Astrocyte (in vitro differentiated cells and primary cell): ENCODE results near the gene TANGO6. TPM values are rescaled to one million over a fixed set of nuclear protein-coding genes. Genes with fewer than 3 reads are reported as not detected.

Experiments used
- DNase-seq: peaks from one replicate; pipeline ENCODE4 v3.0.0-alpha.2; 2010; ENCODE audit warnings: low read depth
- FAIRE-seq: peaks from 2 replicates; lab custom pipeline; 2011; peaks lifted over from hg19 to GRCh38; lab: Jason Lieb, UNC
- H2AFZ ChIP-seq: 2 replicates; pipeline ENCODE4 v1.6.0; 2012; ENCODE audit warnings: low read depth, low read length, inconsistent platforms
- H3K27ac ChIP-seq: 2 replicates; pipeline ENCODE4 v1.5.1; 2011; ENCODE audit warnings: low read depth, low read length, inconsistent platforms
- H3K27me3 ChIP-seq: 2 replicates; pipeline ENCODE4 v1.6.0; 2011; ENCODE audit warnings: low read length, inconsistent platforms; ENCODE audit not compliant: insufficient read depth
- H3K36me3 ChIP-seq: 2 replicates; pipeline ENCODE4 v1.5.1; 2011; ENCODE audit warnings: low read length, inconsistent platforms; ENCODE audit not compliant: insufficient read depth
- H3K4me1 ChIP-seq: 2 replicates; pipeline ENCODE4 v1.5.1; 2011; ENCODE audit warnings: low read length, inconsistent platforms; ENCODE audit not compliant: insufficient read depth
- H3K4me2 ChIP-seq: 2 replicates; pipeline ENCODE4 v1.6.0; 2012; ENCODE audit warnings: low read length, inconsistent platforms
- H3K4me3 ChIP-seq: 2 replicates; pipeline ENCODE4 v1.5.1; 2011; ENCODE audit warnings: low read depth, mild to moderate bottlenecking, low read length, inconsistent platforms; ENCODE audit not compliant: insufficient read depth
- H3K79me2 ChIP-seq: 2 replicates; pipeline ENCODE4 v1.6.0; 2012; ENCODE audit warnings: mild to moderate bottlenecking, low read length, inconsistent platforms; ENCODE audit not compliant: insufficient read depth
- H3K9ac ChIP-seq: 2 replicates; pipeline ENCODE4 v1.6.0; 2012; ENCODE audit warnings: mild to moderate bottlenecking, low read length, inconsistent platforms
- H3K9me3 ChIP-seq: 2 replicates; pipeline ENCODE4 v1.5.1; 2012; ENCODE audit warnings: low read depth, mild to moderate bottlenecking, low read length, inconsistent platforms; ENCODE audit not compliant: insufficient read depth
- H4K20me1 ChIP-seq: 2 replicates; pipeline ENCODE4 v1.6.0; 2012; ENCODE audit warnings: low read length, inconsistent platforms; ENCODE audit not compliant: insufficient read depth
- H3K27ac Mint-ChIP-seq: one replicate; pipeline ENCODE4 v1.8.0; 2021; ENCODE audit warnings: mild to moderate bottlenecking, mixed read lengths; ENCODE audit not compliant: unreplicated experiment
- H3K27me3 Mint-ChIP-seq: one replicate; pipeline ENCODE4 v1.8.0; 2021; ENCODE audit warnings: low read depth, mixed read lengths; ENCODE audit not compliant: unreplicated experiment
- H3K36me3 Mint-ChIP-seq: one replicate; pipeline ENCODE4 v1.8.0; 2021; ENCODE audit warnings: low read depth, mixed read lengths; ENCODE audit not compliant: unreplicated experiment
- H3K4me1 Mint-ChIP-seq: one replicate; pipeline ENCODE4 v1.8.0; 2021; ENCODE audit warnings: low read depth, mixed read lengths; ENCODE audit not compliant: unreplicated experiment
- H3K4me3 Mint-ChIP-seq: one replicate; pipeline ENCODE4 v1.8.0; 2021; ENCODE audit warnings: mild to moderate bottlenecking, moderate library complexity, mixed read lengths; ENCODE audit not compliant: unreplicated experiment
- H3K9me3 Mint-ChIP-seq: one replicate; pipeline ENCODE4 v1.8.0; 2021; ENCODE audit warnings: mild to moderate bottlenecking, mixed read lengths; ENCODE audit not compliant: unreplicated experiment
- CTCF ChIP-seq: IDR thresholded peaks from 2 replicates; pipeline ENCODE4 v1.5.1; 2011; ENCODE audit warnings: low read depth, mild to moderate bottlenecking, inconsistent platforms, low read length, moderate library complexity; ENCODE audit not compliant: insufficient read depth
- EZH2 ChIP-seq: IDR thresholded peaks from 2 replicates; pipeline ENCODE4 v1.6.1; 2012; ENCODE audit warnings: mild to moderate bottlenecking, low read length, inconsistent platforms; ENCODE audit not compliant: insufficient read depth
- total RNA-seq: library from RNA; stranded (reverse); gene quantifications from 2 replicates; pipeline ENCODE4 v1.2.1, GENCODE V29; 2021

The TANGO6 gene
- total RNA-seq, 1 donor from 2014 or later = 15.8 TPM

- Mint-ChIP-seq H3K27me3 (no peaks in the 10 kb centered on the region), H3K9me3 (no peaks in the 10 kb centered on the region), H3K4me1 (no peaks in the 10 kb centered on the region), H3K27ac (no peak overlapping the region), H3K36me3 (peaks cover 34% of the 10 kb centered on the region), H3K4me3 (no peak overlapping the region)
- no peaks in the 10 kb centered on the region for H3K4me1 ChIP-seq
- peaks cover 15% of the 10 kb centered on the region for H3K36me3 ChIP-seq
- H3K4me2 ChIP-seq = no peak overlapping the region
- no peak overlapping the region for H3K27ac ChIP-seq
- no peak overlapping the region for H3K4me3 ChIP-seq
- FAIRE-seq (no peak), DNase-seq (no peak)
- H3K9me3 ChIP-seq = no peaks in the 10 kb centered on the region
- peaks cover 64% of the 10 kb centered on the region for H4K20me1 ChIP-seq
- H3K9ac ChIP-seq = no peak overlapping the region
- no peaks in the 10 kb centered on the region for H3K27me3 ChIP-seq
- TF ChIP-seq EZH2 (no peak), CTCF (no peak)
- peaks cover 10% of the 10 kb centered on the region for H3K79me2 ChIP-seq
- no peak overlapping the region for H2AFZ ChIP-seq
These were observed 275.1 kb downstream of the TANGO6 start for GRCh38 chr16:69118468-69118867.

- no peak for FAIRE-seq
- Histone ChIP-seq H3K4me1 (no peaks in the 10 kb centered on the region), H2AFZ (no peak overlapping the region), H3K4me3 (no peak overlapping the region), H3K27ac (no peak overlapping the region), H3K9me3 (no peaks in the 10 kb centered on the region), H3K9ac (no peak overlapping the region), H3K36me3 (peaks cover 15% of the 10 kb centered on the region), H4K20me1 (peaks cover 64% of the 10 kb centered on the region), H3K79me2 (peaks cover 16% of the 10 kb centered on the region), H3K4me2 (no peak overlapping the region), H3K27me3 (no peaks in the 10 kb centered on the region)
- Mint-ChIP-seq H3K27ac (no peak overlapping the region), H3K9me3 (no peaks in the 10 kb centered on the region), H3K36me3 (peaks cover 32% of the 10 kb centered on the region), H3K4me1 (no peaks in the 10 kb centered on the region), H3K27me3 (no peaks in the 10 kb centered on the region), H3K4me3 (no peak overlapping the region)
- no peak for DNase-seq
- TF ChIP-seq EZH2 (no peak), CTCF (no peak)
These were observed 275.7 kb downstream of the TANGO6 start for GRCh38 chr16:69118994-69119393.

DNA sequence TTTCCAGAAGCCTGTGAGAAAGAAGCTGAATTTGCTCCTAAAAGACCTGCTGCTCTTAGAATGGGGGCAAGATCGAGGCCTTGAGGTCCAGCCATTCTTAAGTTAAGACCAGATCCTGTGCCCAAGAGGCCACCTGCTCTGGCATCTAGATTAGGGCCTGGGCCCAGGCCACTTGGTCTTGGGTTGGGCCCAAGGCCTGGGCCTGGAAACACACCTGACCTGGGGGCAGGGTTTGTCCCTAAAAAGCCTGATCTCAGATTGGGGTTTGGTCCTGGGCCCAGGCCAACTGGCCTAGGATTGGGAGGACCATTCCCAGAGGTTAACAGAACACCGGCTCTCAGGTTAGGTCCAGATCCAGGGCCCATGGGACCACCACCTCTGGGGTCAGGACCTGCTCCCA lies 276.2 kb downstream of the TANGO6 start:
- Histone ChIP-seq H3K4me2 (no peak overlapping the region), H3K27me3 (no peaks in the 10 kb centered on the region), H3K79me2 (peaks cover 21% of the 10 kb centered on the region), H4K20me1 (peaks cover 64% of the 10 kb centered on the region), H3K27ac (no peak overlapping the region), H3K4me3 (no peak overlapping the region), H3K4me1 (no peaks in the 10 kb centered on the region), H3K9ac (no peak overlapping the region), H3K9me3 (no peaks in the 10 kb centered on the region), H3K36me3 (peaks cover 15% of the 10 kb centered on the region), H2AFZ (no peak overlapping the region)
- no peak for TF ChIP-seq EZH2
- no peak for TF ChIP-seq CTCF
- no peak overlapping the region for H3K27ac Mint-ChIP-seq
- H3K27me3 Mint-ChIP-seq = no peaks in the 10 kb centered on the region
- DNase-seq (no peak), FAIRE-seq (no peak)
- peaks cover 31% of the 10 kb centered on the region for H3K36me3 Mint-ChIP-seq
- H3K4me1 Mint-ChIP-seq = no peaks in the 10 kb centered on the region
- H3K9me3 Mint-ChIP-seq = no peaks in the 10 kb centered on the region
- no peak overlapping the region for H3K4me3 Mint-ChIP-seq
